ENCODE results near the gene NFATC1.

DNA sequence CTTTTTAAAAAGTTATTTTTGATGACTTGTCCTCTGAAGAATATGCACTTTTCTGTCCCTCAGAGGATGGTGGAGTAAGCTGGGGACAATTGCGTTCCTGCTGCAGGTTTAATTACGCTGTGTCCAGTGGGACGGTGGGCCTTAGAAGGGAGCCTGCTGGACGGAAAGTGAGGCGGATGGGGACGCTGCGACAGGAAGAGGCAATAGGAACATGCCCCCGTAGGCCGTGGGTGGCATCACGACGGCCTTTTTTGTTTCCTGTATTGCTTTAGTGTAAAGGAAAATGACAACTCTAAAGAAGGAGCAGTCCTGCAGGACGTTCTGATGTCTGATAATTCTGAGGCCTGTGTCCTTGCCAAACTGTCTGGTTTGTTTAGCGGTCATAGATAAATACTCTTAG lies 121.6 kb downstream of the NFATC1 start:
- no peak for TF ChIP-seq EP300 (IDR thresholded peaks at IDR 0.05)
- no peak for TF ChIP-seq POLR2A (IDR thresholded peaks at IDR 0.05)
